Right lobe of liver (tissue), 4 donors: ENCODE data around the gene USP11.

Experiments used
- CTCF ChIP-seq, 4 donors: fragments of 200-600 bp in 3 of 4; fragments of 450-650 bp in 1 of 4; IDR thresholded peaks; one replicate each; pipeline versions ENCODE4 v1.5.1 to v1.8.0; 2016 to 2022; ENCODE audit warnings: antibody characterized with exemption in 4 of 4, mild to moderate bottlenecking in 2 of 4
- POLR2A ChIP-seq: fragments of 450-650 bp; IDR thresholded peaks from one replicate; pipeline ENCODE4 v1.6.1; 2017; ENCODE audit warnings: antibody characterized with exemption, mild to moderate bottlenecking
- donor health status: DM: no; HTN: no; CAD: no.
- donor health status: DM: no; HTN: no; CAD: no.
- donor health status: DM: no; HTN: yes; CAD: no.

DNA sequence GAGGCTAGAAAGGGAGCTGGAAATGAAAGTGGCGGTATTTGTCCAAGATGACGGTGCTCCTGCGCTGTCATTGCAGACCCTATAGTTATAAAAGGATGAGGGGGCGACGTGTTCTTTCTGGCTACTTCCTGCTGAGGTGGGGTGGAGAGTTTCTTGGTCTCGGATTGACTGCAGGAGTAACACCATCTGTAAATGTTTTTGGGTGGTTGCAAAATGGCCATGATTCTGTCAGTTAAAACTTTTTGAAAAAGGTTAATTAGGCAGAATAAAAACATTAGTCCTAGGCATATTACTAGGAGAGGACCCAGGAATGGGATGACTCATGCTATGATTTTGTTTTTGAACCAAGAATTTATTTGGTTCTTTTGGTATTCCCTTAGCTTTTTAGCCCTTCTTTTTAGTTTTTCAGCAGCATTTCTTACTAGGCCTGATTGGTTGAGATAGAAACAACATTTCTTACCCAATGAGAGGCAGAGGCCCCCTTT lies 53.1 kb downstream of the USP11 start:
- TF ChIP-seq CTCF (IDR thresholded peaks at IDR 0.05) (no peak), POLR2A (no peak)
